Activated CD4-positive, alpha-beta memory T cell treated with anti-CD3 and anti-CD28 coated beads, Interleukin-2, amount 10 ng/mL, durations not matched to agents 7 days and 5 days (primary cell): Measurements from ENCODE around the gene CTAGE8. TPM values are rescaled to one million over a fixed set of nuclear protein-coding genes. Genes with fewer than 3 reads are reported as not detected.
"Not testable (repeated sequence)": the region's sequence is repeated elsewhere in the genome, so short reads cannot be mapped to it uniquely, and the experiment has no call there.

ENCODE experiments used
- CTCF ChIA-PET: fragments of 350-600 bp; sonication (Branson Sonifier 250); formaldehyde crosslinking; loops from one replicate; lab custom pipeline; 2021; ENCODE audit warnings: antibody characterized with exemption, inconsistent platforms; lab: Charles Lee
- POLR2A ChIA-PET: fragments of 350-600 bp; sonication (Branson Sonifier 250); formaldehyde crosslinking; loops from one replicate; lab custom pipeline; 2021; ENCODE audit warnings: antibody characterized with exemption; lab: Charles Lee
- DNase-seq: peaks from one replicate; pipeline ENCODE4 v3.0.0-alpha.2; 2020
- H3K27ac Mint-ChIP-seq: one replicate; pipeline ENCODE4 v1.8.0; 2021; ENCODE audit warnings: mild to moderate bottlenecking, mixed read lengths
- H3K27me3 Mint-ChIP-seq: one replicate; pipeline ENCODE4 v1.8.0; 2021; ENCODE audit warnings: mixed read lengths
- H3K36me3 Mint-ChIP-seq: one replicate; pipeline ENCODE4 v1.8.0; 2021; ENCODE audit warnings: low read depth, mixed read lengths
- H3K4me1 Mint-ChIP-seq: one replicate; pipeline ENCODE4 v1.8.0; 2021; ENCODE audit warnings: mixed read lengths
- H3K4me3 Mint-ChIP-seq: one replicate; pipeline ENCODE4 v1.8.0; 2021; ENCODE audit warnings: mild to moderate bottlenecking, mixed read lengths
- H3K9me3 Mint-ChIP-seq: one replicate; pipeline ENCODE4 v1.8.0; 2021; ENCODE audit warnings: mixed read lengths
- total RNA-seq, 2 experiments: library from RNA; stranded (reverse); gene quantifications; one replicate each; pipeline ENCODE4 v1.2.3, GENCODE V29; 2021

Gene CTAGE8, protein sequence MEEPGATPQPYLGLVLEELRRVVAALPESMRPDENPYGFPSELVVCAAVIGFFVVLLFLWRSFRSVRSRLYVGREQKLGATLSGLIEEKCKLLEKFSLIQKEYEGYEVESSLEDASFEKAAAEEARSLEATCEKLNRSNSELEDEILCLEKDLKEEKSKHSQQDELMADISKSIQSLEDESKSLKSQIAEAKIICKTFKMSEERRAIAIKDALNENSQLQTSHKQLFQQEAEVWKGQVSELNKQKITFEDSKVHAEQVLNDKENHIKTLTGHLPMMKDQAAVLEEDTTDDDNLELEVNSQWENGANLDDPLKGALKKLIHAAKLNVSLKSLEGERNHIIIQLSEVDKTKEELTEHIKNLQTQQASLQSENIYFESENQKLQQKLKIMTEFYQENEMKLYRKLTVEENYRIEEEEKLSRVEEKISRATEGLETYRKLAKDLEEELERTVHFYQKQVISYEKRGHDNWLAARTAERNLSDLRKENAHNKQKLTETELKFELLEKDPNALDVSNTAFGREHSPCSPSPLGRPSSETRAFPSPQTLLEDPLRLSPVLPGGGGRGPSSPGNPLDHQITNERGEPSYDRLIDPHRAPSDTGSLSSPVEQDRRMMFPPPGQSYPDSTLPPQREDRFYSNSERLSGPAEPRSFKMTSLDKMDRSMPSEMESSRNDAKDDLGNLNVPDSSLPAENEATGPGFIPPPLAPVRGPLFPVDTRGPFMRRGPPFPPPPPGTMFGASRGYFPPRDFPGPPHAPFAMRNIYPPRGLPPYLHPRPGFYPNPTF
- 1 to 10 TPM in 1 of 2 experiments, not detected in 1; 1.4 TPM for total RNA-seq

DNA sequence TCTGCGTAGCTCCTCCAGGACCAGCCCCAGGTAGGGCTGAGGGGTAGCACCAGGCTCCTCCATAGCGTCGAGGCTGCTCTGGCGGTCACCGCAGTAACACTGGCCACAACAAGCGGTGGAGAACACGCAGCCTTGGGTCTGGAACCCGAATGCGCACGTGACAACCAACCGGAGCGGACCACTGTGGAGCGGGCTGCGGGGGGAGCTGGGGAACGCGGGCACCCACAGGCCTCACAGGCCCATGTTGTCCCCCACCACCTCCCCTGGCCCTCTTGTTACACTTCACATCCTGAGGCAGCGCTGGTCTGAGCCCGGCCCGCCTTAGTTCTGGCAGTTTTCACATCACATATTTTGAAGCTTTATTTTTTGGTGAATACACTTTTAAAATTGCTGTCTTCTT, at the start of gene CTAGE8:
Gene CTAGE8, minus strand, starts transcription at position 101 of the 400 bp plus-strand sequence. Its CDS starts 38 bp downstream, at position 63.
- H3K36me3 Mint-ChIP-seq, H3K4me1 Mint-ChIP-seq, DNase-seq, H3K9me3 Mint-ChIP-seq, H3K4me3 Mint-ChIP-seq, H3K27me3 Mint-ChIP-seq, POLR2A ChIA-PET, H3K27ac Mint-ChIP-seq, CTCF ChIA-PET: not testable (repeated sequence)

DNA sequence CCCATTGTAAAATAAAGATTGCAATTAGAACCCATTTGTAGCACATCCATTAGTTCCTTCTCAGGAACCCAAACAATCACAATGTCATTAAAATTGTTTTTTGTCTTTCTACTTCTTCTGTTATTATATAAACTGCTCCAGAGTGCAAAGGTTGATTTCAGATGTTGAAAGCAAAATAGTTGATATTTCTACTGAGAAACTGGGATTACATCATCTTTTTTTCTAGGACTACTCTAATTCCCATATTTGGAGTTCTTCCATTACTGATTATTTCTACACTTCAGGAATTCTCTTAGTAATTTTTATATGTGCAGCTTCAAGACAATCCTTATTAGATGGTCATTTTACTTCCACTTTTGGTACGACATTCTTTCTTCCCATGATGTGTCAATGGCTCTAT, 48.4 kb upstream of the CTAGE8 start:
- H3K9me3 Mint-ChIP-seq, H3K27ac Mint-ChIP-seq, H3K27me3 Mint-ChIP-seq, H3K4me3 Mint-ChIP-seq, CTCF ChIA-PET, POLR2A ChIA-PET, DNase-seq, H3K36me3 Mint-ChIP-seq, H3K4me1 Mint-ChIP-seq: not testable (repeated sequence)

DNA sequence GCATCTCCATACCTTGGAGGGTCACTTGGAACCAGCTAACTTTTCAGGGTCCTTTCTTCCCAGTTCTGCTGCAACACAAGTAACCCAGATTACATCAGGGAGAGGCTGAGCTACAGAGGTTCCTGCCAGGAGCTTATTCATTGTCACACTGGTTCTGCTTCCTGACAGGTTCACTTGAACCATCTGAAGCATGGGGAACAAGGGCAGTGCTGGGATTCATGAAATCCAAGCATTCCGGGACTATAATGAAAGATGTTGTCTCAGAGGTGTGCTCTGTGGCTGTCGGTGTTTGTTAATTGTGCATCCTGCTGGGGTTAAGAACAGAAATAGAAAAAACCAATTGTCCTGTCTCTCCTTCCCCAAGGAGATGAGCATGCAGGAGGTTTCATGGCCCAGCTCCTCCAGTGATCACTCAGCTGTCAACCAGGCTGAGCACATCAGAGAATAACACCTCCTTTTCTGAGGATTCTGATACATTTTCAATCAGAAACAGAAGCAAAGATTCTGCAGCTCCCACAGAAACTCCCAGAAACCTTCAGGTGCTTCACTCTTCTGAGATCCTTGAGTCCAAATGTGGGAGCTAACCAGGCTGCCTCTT, 42.9 kb upstream of the CTAGE8 start, which contains the start of gene OR2A1:
Gene OR2A1, plus strand, starts transcription at position 548 of the 598 bp plus-strand sequence. CDS start 5,706 bp downstream, outside the sequence.
- H3K27me3 Mint-ChIP-seq, H3K36me3 Mint-ChIP-seq, H3K4me3 Mint-ChIP-seq, H3K27ac Mint-ChIP-seq, DNase-seq, CTCF ChIA-PET, H3K4me1 Mint-ChIP-seq, POLR2A ChIA-PET, H3K9me3 Mint-ChIP-seq: not testable (repeated sequence)

DNA sequence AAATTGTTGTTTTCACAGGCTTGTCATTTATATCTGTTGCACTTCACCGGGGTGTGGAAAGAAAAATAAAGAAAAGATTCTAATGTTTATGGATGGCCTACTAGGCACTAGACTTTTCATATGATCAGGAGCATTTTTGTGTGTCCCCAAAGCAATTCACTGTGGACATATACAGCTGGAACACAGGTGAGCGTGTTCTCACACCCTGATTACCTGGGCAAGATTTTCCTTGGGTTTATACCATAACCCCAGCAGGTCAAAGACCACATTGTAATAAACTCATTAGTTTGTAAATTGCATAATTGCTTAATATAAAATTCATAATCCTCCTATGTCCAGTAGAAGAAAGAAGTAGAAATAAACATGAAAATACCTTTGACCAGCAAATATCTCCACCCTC, 42.1 kb upstream of the CTAGE8 start:
- H3K4me1 Mint-ChIP-seq, POLR2A ChIA-PET, H3K9me3 Mint-ChIP-seq, H3K27me3 Mint-ChIP-seq, CTCF ChIA-PET, H3K27ac Mint-ChIP-seq, H3K4me3 Mint-ChIP-seq, H3K36me3 Mint-ChIP-seq, DNase-seq: not testable (repeated sequence)

DNA sequence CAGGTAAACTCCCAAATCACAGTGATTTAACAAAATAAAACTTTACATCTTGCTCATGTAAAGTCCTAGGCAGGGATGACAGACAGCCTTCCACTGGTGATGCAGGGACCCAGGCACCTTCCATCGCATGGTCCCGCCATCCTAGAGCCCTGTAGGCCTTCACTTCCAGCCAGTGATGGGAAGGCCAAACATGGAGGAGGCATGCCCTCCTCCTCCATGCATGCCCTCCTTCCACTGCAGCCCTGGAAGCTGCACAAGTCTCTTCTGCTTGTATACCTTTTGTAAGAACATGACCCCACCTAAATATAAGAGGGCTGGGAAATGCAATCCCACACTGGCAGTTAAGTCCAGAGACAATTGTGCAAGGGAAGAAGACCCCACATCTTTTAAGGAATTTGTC, 40.6 kb upstream of the CTAGE8 start:
- H3K36me3 Mint-ChIP-seq, H3K9me3 Mint-ChIP-seq, H3K4me3 Mint-ChIP-seq, H3K4me1 Mint-ChIP-seq, H3K27me3 Mint-ChIP-seq, DNase-seq, CTCF ChIA-PET, POLR2A ChIA-PET, H3K27ac Mint-ChIP-seq: not testable (repeated sequence)

DNA sequence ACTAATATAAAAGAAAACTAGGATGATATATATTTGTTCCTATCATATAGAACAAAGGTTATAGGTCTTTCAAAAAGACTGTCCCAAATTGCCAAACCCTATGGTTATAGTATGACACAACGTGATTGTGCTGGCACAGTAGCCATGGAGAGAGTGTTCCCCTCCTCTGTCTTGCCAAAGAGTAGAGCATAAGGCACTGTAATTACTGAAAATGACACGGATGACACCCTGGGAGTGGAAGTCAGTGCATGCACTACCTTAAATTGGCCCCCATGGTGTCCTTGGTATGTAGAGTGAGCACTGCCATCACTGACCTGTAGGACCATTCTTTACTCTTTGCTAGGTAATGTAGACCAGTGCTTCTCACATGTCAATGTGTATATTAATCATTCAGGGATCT, 36.1 kb upstream of the CTAGE8 start:
- POLR2A ChIA-PET, H3K4me3 Mint-ChIP-seq, DNase-seq, H3K27me3 Mint-ChIP-seq, H3K36me3 Mint-ChIP-seq, H3K9me3 Mint-ChIP-seq, CTCF ChIA-PET, H3K4me1 Mint-ChIP-seq, H3K27ac Mint-ChIP-seq: not testable (repeated sequence)

DNA sequence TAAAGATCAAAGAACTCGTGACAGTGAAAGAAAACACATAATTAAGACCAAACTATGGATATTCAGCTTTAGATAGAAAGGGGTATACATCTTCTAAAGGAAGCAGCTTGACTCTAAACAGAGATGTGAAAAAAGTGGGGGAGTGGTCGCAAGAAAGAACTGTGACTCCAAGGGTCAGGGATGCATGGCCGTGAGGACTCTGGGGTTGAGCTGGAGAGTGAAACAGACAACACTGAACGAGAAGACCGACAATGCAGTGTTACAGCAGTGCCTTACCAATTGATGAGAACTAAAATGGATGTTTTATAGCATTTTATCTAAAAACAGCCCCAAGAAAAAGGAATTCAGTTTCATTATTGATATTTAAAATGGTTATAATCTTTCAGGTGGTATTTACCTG, 34.5 kb upstream of the CTAGE8 start:
- H3K36me3 Mint-ChIP-seq, CTCF ChIA-PET, POLR2A ChIA-PET: not testable (repeated sequence)

DNA sequence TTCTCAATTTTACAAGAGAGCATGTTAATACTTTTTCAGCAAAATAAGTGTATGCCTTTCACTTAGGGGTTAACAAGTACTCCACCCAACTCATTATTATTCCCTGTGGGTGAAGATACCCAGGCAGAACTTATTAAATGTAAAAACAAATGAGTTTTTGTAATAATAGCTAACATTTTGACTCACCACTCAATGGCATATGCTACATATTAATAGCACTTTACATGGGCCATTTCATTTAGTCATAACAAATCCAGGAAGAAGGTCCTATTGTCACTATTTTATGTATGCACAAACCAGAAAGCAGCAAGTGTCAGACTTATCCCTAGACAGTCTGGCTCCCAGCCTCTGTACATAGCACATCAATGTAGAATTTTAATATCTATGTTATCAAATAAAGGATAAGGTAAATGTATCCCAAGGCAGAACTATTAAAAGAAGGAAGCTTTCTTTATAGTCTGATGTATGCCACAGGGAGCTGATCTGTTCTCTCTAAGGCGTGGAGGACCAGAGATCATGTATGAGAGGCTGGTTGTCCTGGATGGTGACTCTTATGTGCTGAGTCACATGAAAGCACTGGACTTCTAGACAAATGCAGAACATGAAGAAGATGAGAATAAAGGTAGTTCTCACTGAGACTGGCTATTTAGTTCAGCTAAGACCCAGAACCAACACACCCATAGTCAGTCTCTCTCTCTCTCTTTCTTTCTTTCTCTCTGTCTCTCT, 33.7 kb upstream of the CTAGE8 start:
- H3K4me1 Mint-ChIP-seq = not testable (repeated sequence)

More for the DNA sequence above, 34.5 kb upstream of the CTAGE8 start:
- H3K27me3 Mint-ChIP-seq, H3K27ac Mint-ChIP-seq, H3K9me3 Mint-ChIP-seq, H3K4me3 Mint-ChIP-seq, H3K4me1 Mint-ChIP-seq, DNase-seq: not testable (repeated sequence)

DNA sequence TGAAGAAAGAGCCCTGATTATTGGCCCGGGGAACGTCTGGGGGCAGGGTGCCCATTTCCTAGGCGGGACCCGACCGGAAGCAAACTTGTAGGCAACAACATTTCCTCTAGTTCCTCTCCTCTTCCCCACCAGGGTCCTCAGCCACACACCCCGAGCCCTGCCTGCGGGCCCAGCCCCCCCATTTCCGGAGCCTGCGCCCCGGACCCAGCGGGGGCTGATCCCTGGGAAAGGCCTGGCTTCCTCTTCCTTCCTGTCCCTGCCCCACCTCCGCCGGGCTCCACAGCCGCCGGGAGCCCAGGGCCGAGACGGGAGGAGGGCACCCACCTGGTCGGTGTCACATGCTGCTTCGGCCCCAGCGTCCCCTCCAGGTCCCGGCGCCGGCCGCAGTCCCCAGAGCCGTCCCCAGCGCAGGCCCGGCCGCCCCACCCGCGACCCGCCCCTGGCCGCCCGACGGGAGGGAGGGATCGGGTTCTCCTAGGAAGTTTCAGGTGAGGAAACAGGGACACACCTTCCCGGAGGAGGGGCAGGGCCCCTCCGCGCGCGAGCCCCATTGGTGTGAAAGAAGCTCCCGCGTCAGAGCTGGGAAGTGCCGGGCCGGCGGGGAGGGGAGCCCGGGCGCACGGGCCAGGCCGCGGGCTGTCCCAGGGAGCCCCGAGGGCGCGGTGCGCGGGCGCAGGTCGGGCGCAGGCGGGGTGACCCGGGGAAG, 24.9 kb upstream of the CTAGE8 start:
- CTCF ChIA-PET, H3K27me3 Mint-ChIP-seq, H3K4me3 Mint-ChIP-seq, H3K4me1 Mint-ChIP-seq, H3K9me3 Mint-ChIP-seq, H3K36me3 Mint-ChIP-seq, POLR2A ChIA-PET, H3K27ac Mint-ChIP-seq: not testable (repeated sequence)
- peak; percentile 26 for DNase-seq

More for the DNA sequence above, 33.7 kb upstream of the CTAGE8 start:
- POLR2A ChIA-PET, CTCF ChIA-PET, H3K4me3 Mint-ChIP-seq, H3K27ac Mint-ChIP-seq, DNase-seq, H3K36me3 Mint-ChIP-seq, H3K27me3 Mint-ChIP-seq, H3K9me3 Mint-ChIP-seq: not testable (repeated sequence)

DNA sequence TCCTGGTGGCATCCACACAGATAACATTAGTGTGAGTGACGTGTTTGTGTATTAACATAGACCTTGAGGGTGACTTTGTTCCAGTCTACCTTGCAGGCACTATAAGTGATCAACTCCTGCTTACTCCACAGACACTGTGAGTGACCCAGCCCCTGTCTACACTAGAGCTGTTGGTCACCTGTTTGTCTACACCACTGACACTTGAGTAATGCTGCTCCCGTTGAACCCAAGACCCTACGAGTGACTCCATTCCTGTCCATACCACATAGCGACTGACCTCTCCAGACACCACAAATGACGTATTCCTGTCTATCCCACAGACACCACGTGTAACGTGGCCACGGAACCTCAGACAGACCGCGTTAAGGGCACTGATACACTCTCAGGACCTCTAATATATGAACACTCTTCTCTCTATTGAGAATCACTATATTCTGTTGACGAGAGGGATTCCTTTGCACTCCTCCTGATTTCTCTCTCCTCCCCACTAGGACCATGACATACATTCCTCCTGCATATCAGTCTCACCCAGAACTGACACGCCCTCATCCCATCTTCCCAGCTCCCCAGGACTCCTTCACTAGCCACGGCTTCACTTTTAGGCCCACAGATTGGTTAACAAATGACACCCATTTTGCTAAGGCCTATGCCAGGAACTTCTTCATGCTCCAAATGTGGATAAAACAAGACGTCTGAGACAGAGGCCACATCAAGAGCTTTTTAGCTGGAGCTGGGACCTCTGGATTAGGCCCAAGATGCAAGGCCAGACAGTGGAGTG, 23.5 kb upstream of the CTAGE8 start:
- H3K36me3 Mint-ChIP-seq, H3K9me3 Mint-ChIP-seq, H3K27me3 Mint-ChIP-seq, POLR2A ChIA-PET, H3K4me3 Mint-ChIP-seq, H3K4me1 Mint-ChIP-seq, DNase-seq, H3K27ac Mint-ChIP-seq, CTCF ChIA-PET: not testable (repeated sequence)

DNA sequence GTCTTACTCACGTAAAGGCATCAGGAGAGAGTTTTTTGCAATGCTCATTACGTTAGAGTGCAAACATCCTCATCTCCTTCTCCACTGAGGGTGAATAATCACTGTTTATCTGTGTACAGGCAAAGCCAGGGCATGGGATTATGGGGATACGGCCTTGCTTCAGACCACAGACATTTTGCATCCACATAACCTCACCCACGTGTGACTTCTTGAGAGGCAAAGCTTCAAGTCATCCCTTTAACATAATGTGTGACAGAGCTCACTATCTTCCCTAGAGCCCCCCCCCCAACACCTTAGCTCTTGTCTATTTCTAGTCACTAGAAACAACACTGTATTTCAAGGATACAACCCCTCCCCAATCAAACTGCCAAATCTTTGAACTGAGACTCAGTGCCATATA, 22.5 kb upstream of the CTAGE8 start:
- DNase-seq, H3K9me3 Mint-ChIP-seq, H3K36me3 Mint-ChIP-seq, POLR2A ChIA-PET, H3K27me3 Mint-ChIP-seq, H3K4me3 Mint-ChIP-seq, CTCF ChIA-PET, H3K27ac Mint-ChIP-seq, H3K4me1 Mint-ChIP-seq: not testable (repeated sequence)

DNA sequence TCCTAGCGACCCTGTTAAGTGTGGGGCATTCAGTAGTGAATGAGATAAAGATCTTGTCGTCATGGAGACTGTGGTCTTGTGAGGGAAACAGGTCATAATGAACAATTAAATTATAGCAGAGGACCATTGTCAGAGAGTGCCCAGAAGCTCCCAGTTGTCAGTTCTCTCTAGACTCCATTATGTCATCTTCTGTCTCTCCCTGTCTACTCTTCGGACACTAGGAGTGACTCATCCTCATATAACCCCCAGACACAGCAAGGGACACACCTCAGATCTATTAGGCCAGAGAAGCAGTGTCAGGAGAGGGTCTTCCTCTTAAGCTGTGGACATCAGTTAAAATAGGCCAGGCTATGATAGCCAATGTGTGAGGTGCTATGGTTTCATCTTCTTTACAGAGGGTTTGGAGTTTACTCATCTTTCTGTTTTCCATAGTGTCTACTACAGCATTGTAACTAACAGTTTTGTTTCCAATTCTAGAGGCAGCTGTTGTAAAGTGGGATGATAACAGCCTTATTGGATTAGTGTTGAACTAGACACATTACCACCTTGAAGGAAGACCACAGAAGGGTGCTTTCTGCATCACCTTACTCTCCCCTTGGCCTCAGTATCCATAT, 18.2 kb upstream of the CTAGE8 start:
- DNase-seq, H3K36me3 Mint-ChIP-seq, POLR2A ChIA-PET, H3K4me1 Mint-ChIP-seq, H3K27me3 Mint-ChIP-seq, H3K9me3 Mint-ChIP-seq, H3K27ac Mint-ChIP-seq, H3K4me3 Mint-ChIP-seq, CTCF ChIA-PET: not testable (repeated sequence)
